Brain microvascular endothelial cell (primary cell): Measurements from ENCODE around the gene CRTAP.

ENCODE experiments used
- DNase-seq: peaks from one replicate; pipeline ENCODE4 v3.0.0-alpha.2; 2020
- H3K27ac ChIP-seq: fragments of 250-450 bp; sonication (Bioruptor Pico); 2 replicates; pipeline ENCODE4 v1.5.1; 2020; ENCODE audit warnings: mild to moderate bottlenecking, moderate library complexity
- H3K27me3 ChIP-seq: fragments of 250-450 bp; sonication (Bioruptor Pico); replicated peaks from 2 replicates; pipeline ENCODE4 v1.5.1; 2020; ENCODE audit warnings: mild to moderate bottlenecking
- H3K36me3 ChIP-seq: fragments of 250-450 bp; sonication (Bioruptor Pico); replicated peaks from 2 replicates; pipeline ENCODE4 v1.5.1; 2020; ENCODE audit warnings: mild to moderate bottlenecking
- H3K4me3 ChIP-seq: 2 replicates; pipeline ENCODE4 v1.5.1; 2011; ENCODE audit warnings: low read depth, mild to moderate bottlenecking, control low read depth, low read length, moderate library complexity
- CTCF ChIP-seq: IDR thresholded peaks from 2 replicates; pipeline ENCODE4 v1.5.1; 2011; ENCODE audit warnings: low read depth, mild to moderate bottlenecking, moderate library complexity, low read length, control low read depth, inconsistent platforms; ENCODE audit errors: missing control alignments
- in situ Hi-C: cut with HindIII; loops from 2 replicates; pipeline ENCODE4 v1.10.0; 2017; ENCODE audit warnings: low sequenced_read_pairs, low pct_ligation_motif_present

Gene CRTAP

GRCh38 chr3:33124638-33125037 is 10.8 kb downstream of the CRTAP start:
- no peak for TF ChIP-seq CTCF
- Histone ChIP-seq H3K4me3 (no peak overlapping the region), H3K36me3 (peaks cover 23% of the 10 kb centered on the region), H3K27me3 (no peaks in the 10 kb centered on the region), H3K27ac (no peak overlapping the region)
- no peak for DNase-seq
- in situ Hi-C loops = no loop called here

GRCh38 chr3:33125840-33126239 is 12.0 kb downstream of the CRTAP start:
- no peaks in the 10 kb centered on the region for H3K27me3 ChIP-seq
- H3K27ac ChIP-seq = no peak overlapping the region
- H3K4me3 ChIP-seq = no peak overlapping the region
- H3K36me3 ChIP-seq = peaks cover 24% of the 10 kb centered on the region
- TF ChIP-seq CTCF = no peak
- DNase-seq = no peak
- in situ Hi-C loops = no loop called here

- in situ Hi-C loops = no loop called here
- no peak for TF ChIP-seq CTCF
- DNase-seq = no peak
- no peaks in the 10 kb centered on the region for H3K27me3 ChIP-seq
- H3K36me3 ChIP-seq = peaks cover 20% of the 10 kb centered on the region
- no peak overlapping the region for H3K27ac ChIP-seq
- H3K4me3 ChIP-seq = no peak overlapping the region
Measured at GRCh38 chr3:33128706-33129105, 14.9 kb downstream of the CRTAP start.

- Histone ChIP-seq H3K36me3 (peaks cover 19% of the 10 kb centered on the region), H3K4me3 (no peak overlapping the region), H3K27me3 (no peaks in the 10 kb centered on the region), H3K27ac (no peak overlapping the region)
- in situ Hi-C loops = no loop called here
- peak; percentile 43 for DNase-seq
- no peak for TF ChIP-seq CTCF
Measured at GRCh38 chr3:33130144-33130543, 16.3 kb downstream of the CRTAP start.

GRCh38 chr3:33131331-33132018 is 17.7 kb downstream of the CRTAP start:
- Histone ChIP-seq H3K4me3 (no peak overlapping the region), H3K36me3 (peaks cover 23% of the 10 kb centered on the region), H3K27me3 (no peaks in the 10 kb centered on the region), H3K27ac (no peak overlapping the region)
- peak; percentile 66 for DNase-seq
- peak; percentile 72 for TF ChIP-seq CTCF
- in situ Hi-C loops = no loop called here

- Histone ChIP-seq H3K36me3 (peaks cover 23% of the 10 kb centered on the region), H3K27me3 (no peaks in the 10 kb centered on the region), H3K27ac (no peak overlapping the region), H3K4me3 (no peak overlapping the region)
- in situ Hi-C loops = no loop called here
- DNase-seq = no peak
- no peak for TF ChIP-seq CTCF
Measured at GRCh38 chr3:33132019-33132360, 18.2 kb downstream of the CRTAP start.
